Heart left ventricle (tissue), 13 donors: ENCODE results near the gene ATP6V1G2.

Experiments used
- CTCF ChIP-seq, 12 donors: fragments of 200-600 bp; sonication (generic) in 4 of 12; IDR thresholded peaks; one replicate each; pipeline versions ENCODE4 v1.5.0 to v1.8.0; 2018 to 2022; ENCODE audit warnings: antibody characterized with exemption in 12 of 12, mild to moderate bottlenecking in 5 of 12
- POLR2A ChIP-seq, 2 donors: fragments of 450-650 bp; IDR thresholded peaks; one replicate each; pipeline ENCODE4 v1.6.1; 2017; ENCODE audit warnings: antibody characterized with exemption in 2 of 2, mild to moderate bottlenecking in 2 of 2, moderate library complexity in 2 of 2
- donor health status: ischemic (EF 13 %, LVEDD 7.1; RV severe dilation, severe dysfunction).
- donor health status: DM: no; HTN: yes; CAD: no.
- donor health status: DM: no; HTN: no; CAD: no.
- donor health status: ischemic (EF 25% LVEDD 6.9; RV normal size, moderate dysfunction).
- donor health status: ischemic (EF 25% LVEDD 5.7; RV mildly dilated, moderate dysfunction).
- donor health status: ischemic (EF 35%, LVEDD 5.7; RV mildly dilated, moderate dysfunction).
- donor health status: nonischemic (EF 11% LVEDD 7.7; RV severe dilation, severe dysfunction).
- donor health status: DM: yes; HTN: yes; CAD: no.
- donor health status: PGD.
- donor health status: ischemic (EF 29% LVEDD 5.4; RV normal size, mild dysfunction).
- donor health status: nonischemic (EF 23%, LVEDD 6.1; RV moderate dilation, normal function).

DNA sequence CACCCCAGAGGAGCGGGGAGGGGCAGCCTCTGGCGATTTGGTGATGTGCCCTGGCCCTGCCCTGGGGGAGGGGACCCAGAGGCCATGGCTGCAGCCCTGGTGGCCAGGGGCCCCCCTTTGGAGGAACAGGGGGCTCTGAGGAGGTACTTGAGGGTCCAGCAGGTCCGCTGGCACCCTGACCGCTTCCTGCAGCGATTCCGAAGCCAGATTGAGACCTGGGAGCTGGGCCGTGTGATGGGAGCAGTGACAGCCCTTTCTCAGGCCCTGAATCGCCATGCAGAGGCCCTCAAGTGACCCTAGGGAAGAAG lies 11.9 kb upstream of the ATP6V1G2 start:
- no peak for TF ChIP-seq POLR2A (IDR thresholded peaks at IDR 0.05)
- no peak for TF ChIP-seq CTCF (IDR thresholded peaks at IDR 0.05)
